ES-I3 (cell line): ENCODE results near the gene CLCN4.

Experiments used
- H3K36me3 ChIP-seq: 2 replicates; pipeline ENCODE4 v1.6.1; 2013; ENCODE audit warnings: mild to moderate bottlenecking, low read length, control low read depth, moderate library complexity; ENCODE audit not compliant: insufficient read depth
- H3K4me1 ChIP-seq: 2 replicates; pipeline ENCODE4 v1.6.1; 2013; ENCODE audit warnings: mild to moderate bottlenecking, control low read depth, low read length; ENCODE audit not compliant: insufficient read depth
- H3K9ac ChIP-seq: 2 replicates; pipeline ENCODE4 v1.6.1; 2013; ENCODE audit warnings: low read depth, mild to moderate bottlenecking, low read length, moderate library complexity
- H3K9me3 ChIP-seq: 2 replicates; pipeline ENCODE4 v1.6.1; 2013; ENCODE audit warnings: mild to moderate bottlenecking, low read length, moderate library complexity; ENCODE audit not compliant: control insufficient read depth, insufficient read depth

The CLCN4 gene

GRCh38 chrX:10239611-10240064 is 82.9 kb downstream of the CLCN4 start:
- no peaks in the 10 kb centered on the region for H3K4me1 ChIP-seq

GRCh38 chrX:10240918-10241317 is 84.1 kb downstream of the CLCN4 start:
- Histone ChIP-seq H3K9me3 (no peaks in the 10 kb centered on the region), H3K4me1 (no peaks in the 10 kb centered on the region), H3K9ac (no peak overlapping the region), H3K36me3 (no peaks in the 10 kb centered on the region)

More at GRCh38 chrX:10239611-10240064, 82.9 kb downstream of the CLCN4 start:
- Histone ChIP-seq H3K9ac (no peak overlapping the region), H3K9me3 (no peaks in the 10 kb centered on the region), H3K36me3 (no peaks in the 10 kb centered on the region)

GRCh38 chrX:10242026-10242425 is 85.3 kb downstream of the CLCN4 start:
- Histone ChIP-seq H3K36me3 (no peaks in the 10 kb centered on the region), H3K9me3 (no peaks in the 10 kb centered on the region), H3K4me1 (no peaks in the 10 kb centered on the region), H3K9ac (no peak overlapping the region)

GRCh38 chrX:10243106-10243505 is 86.3 kb downstream of the CLCN4 start:
- Histone ChIP-seq H3K36me3 (no peaks in the 10 kb centered on the region), H3K9ac (no peak overlapping the region), H3K9me3 (no peaks in the 10 kb centered on the region), H3K4me1 (no peaks in the 10 kb centered on the region)

GRCh38 chrX:10244915-10245622 is 88.3 kb downstream of the CLCN4 start:
- no peaks in the 10 kb centered on the region for H3K4me1 ChIP-seq
- no peak overlapping the region for H3K9ac ChIP-seq
- no peaks in the 10 kb centered on the region for H3K36me3 ChIP-seq
- H3K9me3 ChIP-seq, result no peaks in the 10 kb centered on the region

- Histone ChIP-seq H3K9me3 (no peaks in the 10 kb centered on the region), H3K4me1 (no peaks in the 10 kb centered on the region), H3K36me3 (no peaks in the 10 kb centered on the region), H3K9ac (no peak overlapping the region)
Observed at GRCh38 chrX:10245886-10246285, 89.1 kb downstream of the CLCN4 start.

- no peaks in the 10 kb centered on the region for H3K36me3 ChIP-seq
- no peak overlapping the region for H3K9ac ChIP-seq
- no peaks in the 10 kb centered on the region for H3K9me3 ChIP-seq
- H3K4me1 ChIP-seq, result no peaks in the 10 kb centered on the region
Observed at GRCh38 chrX:10246297-10246696, 89.5 kb downstream of the CLCN4 start.

GRCh38 chrX:10246846-10247245 is 90.1 kb downstream of the CLCN4 start:
- Histone ChIP-seq H3K36me3 (no peaks in the 10 kb centered on the region), H3K4me1 (no peaks in the 10 kb centered on the region), H3K9ac (no peak overlapping the region), H3K9me3 (no peaks in the 10 kb centered on the region)

- no peaks in the 10 kb centered on the region for H3K9me3 ChIP-seq
- H3K9ac ChIP-seq, result no peak overlapping the region
- H3K36me3 ChIP-seq, result no peaks in the 10 kb centered on the region
Observed at GRCh38 chrX:10254739-10255138, 98.0 kb downstream of the CLCN4 start.

GRCh38 chrX:10259716-10260115 is 102.9 kb downstream of the CLCN4 start:
- no peak overlapping the region for H3K9ac ChIP-seq
- H3K36me3 ChIP-seq, result no peaks in the 10 kb centered on the region
- no peaks in the 10 kb centered on the region for H3K4me1 ChIP-seq
- H3K9me3 ChIP-seq, result no peaks in the 10 kb centered on the region

More at GRCh38 chrX:10254739-10255138, 98.0 kb downstream of the CLCN4 start:
- no peaks in the 10 kb centered on the region for H3K4me1 ChIP-seq

- Histone ChIP-seq H3K9me3 (0 out of 2 replicates have a peak, but pooled peaks cover 3% of the 10 kb centered on the region), H3K9ac (no peak overlapping the region), H3K36me3 (no peaks in the 10 kb centered on the region; the same call in 1 of the 2 replicates), H3K4me1 (no peaks in the 10 kb centered on the region)
Observed at GRCh38 chrX:10265775-10266174, 109.0 kb downstream of the CLCN4 start.

GRCh38 chrX:10278716-10279115 is 121.9 kb downstream of the CLCN4 start:
- Histone ChIP-seq H3K9me3 (no peaks in the 10 kb centered on the region), H3K4me1 (no peaks in the 10 kb centered on the region), H3K36me3 (no peaks in the 10 kb centered on the region), H3K9ac (no peak overlapping the region)

- no peaks in the 10 kb centered on the region for H3K4me1 ChIP-seq
- H3K36me3 ChIP-seq, result no peaks in the 10 kb centered on the region
- no peak overlapping the region for H3K9ac ChIP-seq
- H3K9me3 ChIP-seq, result no peaks in the 10 kb centered on the region
Observed at GRCh38 chrX:10280071-10280470, 123.3 kb downstream of the CLCN4 start.

- Histone ChIP-seq H3K9me3 (no peaks in the 10 kb centered on the region), H3K36me3 (no peaks in the 10 kb centered on the region), H3K4me1 (no peaks in the 10 kb centered on the region), H3K9ac (no peak overlapping the region)
Observed at GRCh38 chrX:10282490-10282889, 125.7 kb downstream of the CLCN4 start.

- H3K9me3 ChIP-seq, result no peaks in the 10 kb centered on the region
- H3K4me1 ChIP-seq, result no peaks in the 10 kb centered on the region
- H3K9ac ChIP-seq, result no peak overlapping the region
- no peaks in the 10 kb centered on the region for H3K36me3 ChIP-seq
Observed at GRCh38 chrX:10286195-10286594, 129.4 kb downstream of the CLCN4 start.
